Chondrocyte (in vitro differentiated cells): ENCODE measurements around the gene TMEM17. TPM values are rescaled to one million over a fixed set of nuclear protein-coding genes. Genes with fewer than 3 reads are reported as not detected.

Source experiments
- DNase-seq: peaks from one replicate; pipeline ENCODE4 v3.0.0; 2021; ENCODE audit warnings: mixed read lengths, low spot score
- H3K27ac Mint-ChIP-seq: one replicate; pipeline ENCODE4 v1.8.0; 2021; ENCODE audit warnings: mild to moderate bottlenecking, moderate library complexity, mixed read lengths; ENCODE audit not compliant: unreplicated experiment
- H3K27me3 Mint-ChIP-seq: 2 replicates; pipeline ENCODE4 v1.8.0; 2021; ENCODE audit warnings: low read depth, mixed read lengths
- H3K36me3 Mint-ChIP-seq: 2 replicates; pipeline ENCODE4 v1.8.0; 2021; ENCODE audit warnings: low read depth, mixed read lengths
- H3K4me1 Mint-ChIP-seq: 2 replicates; pipeline ENCODE4 v1.8.0; 2021; ENCODE audit warnings: low read depth, mild to moderate bottlenecking, mixed read lengths
- H3K4me3 Mint-ChIP-seq: one replicate; pipeline ENCODE4 v1.8.0; 2021; ENCODE audit warnings: mild to moderate bottlenecking, moderate library complexity, mixed read lengths; ENCODE audit not compliant: unreplicated experiment
- H3K9me3 Mint-ChIP-seq: 2 replicates; pipeline ENCODE4 v1.8.0; 2021; ENCODE audit warnings: low read depth, mixed read lengths
- total RNA-seq: library from RNA; stranded (reverse); gene quantifications from 3 replicates; pipeline ENCODE4 v1.2.1, GENCODE V29; 2021
- TF ChIP-seq, protein P1 (sequence below): fragments of 200-600 bp; sonication (generic); IDR thresholded peaks from 2 replicates; pipeline ENCODE4 v1.5.0; 2021; ENCODE audit warnings: antibody characterized with exemption, mild to moderate bottlenecking, moderate library complexity

TMEM17 gene
- total RNA-seq, 1 donor from 2014 or later, result 3.8 TPM

DNA sequence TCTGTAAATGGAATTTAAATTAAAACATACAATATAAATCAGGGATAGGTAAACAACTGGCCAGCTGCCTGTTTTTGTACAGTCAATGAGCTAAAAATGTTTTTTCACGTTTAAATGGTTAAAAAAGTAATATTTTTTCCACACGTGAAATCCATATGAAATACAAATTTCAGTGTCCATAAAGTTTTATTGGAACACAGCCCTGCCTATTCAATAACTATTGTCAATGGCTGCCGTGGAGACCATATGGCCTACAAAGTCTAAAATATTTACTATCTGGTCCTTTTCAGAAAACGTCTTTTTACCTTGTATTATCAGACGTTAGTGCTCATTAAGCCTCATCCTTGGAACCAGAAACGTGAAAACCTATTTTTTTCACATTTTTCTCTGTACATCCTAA is 1.3 kb downstream of the TMEM17 start:
- no peaks in the 10 kb centered on the region for H3K36me3 Mint-ChIP-seq
- DNase-seq, result no peak
- no peak overlapping the region for H3K27ac Mint-ChIP-seq
- H3K27me3 Mint-ChIP-seq, result no peaks in the 10 kb centered on the region
- no peaks in the 10 kb centered on the region for H3K9me3 Mint-ChIP-seq
- H3K4me3 Mint-ChIP-seq, result no peak overlapping the region
- TF ChIP-seq, protein P1, sequence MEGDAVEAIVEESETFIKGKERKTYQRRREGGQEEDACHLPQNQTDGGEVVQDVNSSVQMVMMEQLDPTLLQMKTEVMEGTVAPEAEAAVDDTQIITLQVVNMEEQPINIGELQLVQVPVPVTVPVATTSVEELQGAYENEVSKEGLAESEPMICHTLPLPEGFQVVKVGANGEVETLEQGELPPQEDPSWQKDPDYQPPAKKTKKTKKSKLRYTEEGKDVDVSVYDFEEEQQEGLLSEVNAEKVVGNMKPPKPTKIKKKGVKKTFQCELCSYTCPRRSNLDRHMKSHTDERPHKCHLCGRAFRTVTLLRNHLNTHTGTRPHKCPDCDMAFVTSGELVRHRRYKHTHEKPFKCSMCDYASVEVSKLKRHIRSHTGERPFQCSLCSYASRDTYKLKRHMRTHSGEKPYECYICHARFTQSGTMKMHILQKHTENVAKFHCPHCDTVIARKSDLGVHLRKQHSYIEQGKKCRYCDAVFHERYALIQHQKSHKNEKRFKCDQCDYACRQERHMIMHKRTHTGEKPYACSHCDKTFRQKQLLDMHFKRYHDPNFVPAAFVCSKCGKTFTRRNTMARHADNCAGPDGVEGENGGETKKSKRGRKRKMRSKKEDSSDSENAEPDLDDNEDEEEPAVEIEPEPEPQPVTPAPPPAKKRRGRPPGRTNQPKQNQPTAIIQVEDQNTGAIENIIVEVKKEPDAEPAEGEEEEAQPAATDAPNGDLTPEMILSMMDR, result no peak
- peaks cover 20% of the 10 kb centered on the region for H3K4me1 Mint-ChIP-seq

DNA sequence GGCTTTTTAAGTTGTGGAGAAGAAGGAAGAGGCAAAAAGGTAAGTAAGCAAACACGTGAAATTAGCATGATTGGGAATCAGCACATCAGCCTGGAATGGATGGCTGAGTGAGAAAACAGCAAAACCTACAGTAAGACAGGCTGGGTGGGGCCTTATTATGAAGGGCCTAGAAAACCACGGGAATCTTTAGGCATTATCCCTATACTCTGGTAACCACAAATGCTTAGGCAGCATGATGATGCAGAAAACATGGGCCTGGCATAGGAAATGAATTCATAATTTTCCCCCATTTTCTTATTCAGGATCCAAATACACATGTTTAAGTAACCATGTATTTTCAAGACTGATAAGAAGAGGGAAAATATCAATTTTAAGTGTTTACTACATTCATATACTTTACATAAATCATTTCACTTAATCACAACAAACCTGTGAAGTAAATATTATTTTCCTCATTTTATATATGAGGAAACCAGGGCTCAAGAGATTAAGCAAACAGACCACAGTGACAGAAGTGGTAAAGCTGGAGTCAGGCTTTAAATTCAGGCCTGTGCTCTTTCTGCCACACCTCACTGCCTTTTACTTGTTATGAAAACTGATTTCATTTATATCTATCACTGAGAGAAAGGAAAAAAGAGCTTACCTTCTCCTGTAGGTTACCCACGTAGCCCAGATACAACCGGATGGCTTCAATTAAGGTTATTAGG is 4.0 kb downstream of the TMEM17 start:
- DNase-seq, result no peak
- no peaks in the 10 kb centered on the region for H3K27me3 Mint-ChIP-seq
- peak overlapping the region; percentile 8 for H3K27ac Mint-ChIP-seq
- H3K36me3 Mint-ChIP-seq, result no peaks in the 10 kb centered on the region
- TF ChIP-seq, protein P1, result no peak
- no peaks in the 10 kb centered on the region for H3K9me3 Mint-ChIP-seq
- peaks cover 24% of the 10 kb centered on the region for H3K4me1 Mint-ChIP-seq
- no peak overlapping the region for H3K4me3 Mint-ChIP-seq

DNA sequence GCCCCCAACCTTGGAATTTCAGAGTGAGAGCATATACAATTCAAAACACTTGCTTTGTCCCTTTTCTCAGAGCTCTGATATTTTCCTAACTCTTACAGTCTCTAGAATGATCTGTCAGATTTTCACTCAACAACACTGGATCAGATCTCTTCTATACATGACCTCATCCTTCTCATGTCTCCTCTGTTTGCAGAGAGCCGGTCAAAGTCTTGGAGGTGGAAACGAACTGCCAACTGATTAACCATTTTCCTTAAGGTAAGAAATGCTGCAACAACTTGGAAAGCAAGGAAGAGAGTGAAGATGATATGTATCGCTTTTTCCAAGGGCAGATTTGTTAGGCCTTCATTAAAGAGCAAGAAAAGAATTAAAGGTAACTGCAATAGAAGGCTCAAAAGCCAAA is 4.9 kb downstream of the TMEM17 start:
- Mint-ChIP-seq H3K4me3 (no peak overlapping the region), H3K27ac (no peak overlapping the region), H3K36me3 (no peaks in the 10 kb centered on the region), H3K9me3 (no peaks in the 10 kb centered on the region), H3K4me1 (peaks cover 21% of the 10 kb centered on the region), H3K27me3 (no peaks in the 10 kb centered on the region)
- DNase-seq, result no peak
- TF ChIP-seq, protein P1, result no peak

DNA sequence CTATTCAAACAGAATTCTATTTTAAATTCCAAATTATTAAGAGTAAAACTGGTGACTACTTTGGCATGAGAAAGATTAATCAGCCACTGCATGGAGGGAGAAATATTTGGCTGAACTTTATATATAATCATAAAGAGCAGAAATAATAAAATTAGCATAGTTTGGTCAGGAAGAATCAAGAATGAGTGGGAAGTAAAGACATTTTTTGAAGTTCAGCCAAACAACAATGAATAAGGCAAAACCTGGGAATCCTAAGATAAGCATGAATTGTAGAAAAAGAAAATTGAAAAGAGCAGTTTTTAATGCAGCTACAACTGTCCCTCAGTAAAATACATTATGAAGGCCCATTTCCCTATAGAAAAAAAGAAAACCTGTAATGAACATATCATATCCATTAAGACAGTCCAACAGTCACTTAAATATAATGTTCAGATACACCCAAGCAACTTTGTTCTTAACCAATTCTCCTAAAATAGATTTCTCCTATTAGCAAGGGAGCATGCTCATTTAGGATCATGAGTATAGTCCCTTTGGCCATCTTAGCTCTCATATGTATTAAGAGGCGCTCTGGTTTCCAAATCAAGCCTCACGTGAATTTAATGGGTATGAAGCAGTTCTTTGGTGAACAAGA is 6.5 kb downstream of the TMEM17 start:
- Mint-ChIP-seq H3K36me3 (no peaks in the 10 kb centered on the region), H3K4me3 (no peak overlapping the region), H3K27ac (peak overlapping the region; percentile 1), H3K9me3 (no peaks in the 10 kb centered on the region), H3K27me3 (no peaks in the 10 kb centered on the region), H3K4me1 (peaks cover 26% of the 10 kb centered on the region)
- TF ChIP-seq, protein P1, result no peak
- no peak for DNase-seq

DNA sequence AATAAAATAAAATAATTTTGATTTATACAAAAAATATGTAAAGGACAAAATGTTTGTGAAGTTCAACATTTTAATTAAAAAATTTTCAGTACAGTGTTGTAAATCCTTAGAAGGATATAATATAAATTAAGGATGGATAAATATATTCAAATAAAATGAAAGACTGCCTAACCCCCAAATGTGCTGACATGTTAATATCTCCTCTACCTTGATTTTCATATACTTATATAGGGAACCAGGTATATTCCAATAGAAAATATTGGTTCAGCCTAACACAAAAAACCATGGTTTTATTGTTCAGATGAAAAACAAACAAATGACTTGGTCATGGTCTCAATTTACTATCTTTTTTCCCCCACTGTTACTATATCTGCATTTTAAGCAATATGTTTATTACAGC is 7.3 kb downstream of the TMEM17 start:
- no peaks in the 10 kb centered on the region for H3K9me3 Mint-ChIP-seq
- H3K4me1 Mint-ChIP-seq, result peaks cover 26% of the 10 kb centered on the region
- TF ChIP-seq, protein P1, result no peak
- H3K27ac Mint-ChIP-seq, result no peak overlapping the region
- H3K4me3 Mint-ChIP-seq, result no peak overlapping the region
- DNase-seq, result no peak
- H3K27me3 Mint-ChIP-seq, result no peaks in the 10 kb centered on the region
- H3K36me3 Mint-ChIP-seq, result no peaks in the 10 kb centered on the region
